ENCODE results near the gene LRRTM1. TPM values are rescaled to one million over a fixed set of nuclear protein-coding genes. Genes with fewer than 3 reads are reported as not detected.

The LRRTM1 gene
- total RNA-seq, 1 donor from 2014 or later, result 6.7 TPM

DNA sequence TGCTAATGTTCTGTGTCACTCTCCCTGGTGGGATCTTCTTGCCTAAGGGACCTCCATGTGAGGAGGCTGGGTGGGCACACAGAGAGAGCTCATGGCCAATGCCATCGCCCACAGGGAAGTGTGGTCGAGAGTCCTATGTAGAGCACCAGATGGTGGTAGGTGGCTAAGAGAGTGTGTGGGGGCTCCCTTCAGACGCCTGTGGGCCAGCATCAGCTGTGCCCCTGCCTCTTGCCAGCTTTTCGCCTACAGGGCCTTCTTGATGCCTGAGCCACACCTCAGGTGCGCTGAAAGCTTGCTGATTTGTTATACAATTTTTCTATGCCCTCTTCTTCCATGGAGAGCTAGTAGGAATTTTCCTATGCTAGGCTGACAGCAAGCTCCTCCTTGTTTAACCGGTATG, 38.3 kb downstream of the LRRTM1 start:
- TF ChIP-seq, protein P1, sequence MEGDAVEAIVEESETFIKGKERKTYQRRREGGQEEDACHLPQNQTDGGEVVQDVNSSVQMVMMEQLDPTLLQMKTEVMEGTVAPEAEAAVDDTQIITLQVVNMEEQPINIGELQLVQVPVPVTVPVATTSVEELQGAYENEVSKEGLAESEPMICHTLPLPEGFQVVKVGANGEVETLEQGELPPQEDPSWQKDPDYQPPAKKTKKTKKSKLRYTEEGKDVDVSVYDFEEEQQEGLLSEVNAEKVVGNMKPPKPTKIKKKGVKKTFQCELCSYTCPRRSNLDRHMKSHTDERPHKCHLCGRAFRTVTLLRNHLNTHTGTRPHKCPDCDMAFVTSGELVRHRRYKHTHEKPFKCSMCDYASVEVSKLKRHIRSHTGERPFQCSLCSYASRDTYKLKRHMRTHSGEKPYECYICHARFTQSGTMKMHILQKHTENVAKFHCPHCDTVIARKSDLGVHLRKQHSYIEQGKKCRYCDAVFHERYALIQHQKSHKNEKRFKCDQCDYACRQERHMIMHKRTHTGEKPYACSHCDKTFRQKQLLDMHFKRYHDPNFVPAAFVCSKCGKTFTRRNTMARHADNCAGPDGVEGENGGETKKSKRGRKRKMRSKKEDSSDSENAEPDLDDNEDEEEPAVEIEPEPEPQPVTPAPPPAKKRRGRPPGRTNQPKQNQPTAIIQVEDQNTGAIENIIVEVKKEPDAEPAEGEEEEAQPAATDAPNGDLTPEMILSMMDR (IDR thresholded peaks at IDR 0.05), result no peak
- intact Hi-C loops (cut with DNase I), result no loop called here
- no peaks in the 10 kb centered on the region for H3K36me3 ChIP-seq
- H3K9me3 ChIP-seq, result no peaks in the 10 kb centered on the region
- no peak overlapping the region for H3K4me3 ChIP-seq
- no peaks in the 10 kb centered on the region for H3K27me3 ChIP-seq
- DNase-seq (ENCODE audit: low spot score in 2 of 2), result no peak
- no peaks in the 10 kb centered on the region for H3K4me1 ChIP-seq
- no peak overlapping the region for H3K27ac ChIP-seq

DNA sequence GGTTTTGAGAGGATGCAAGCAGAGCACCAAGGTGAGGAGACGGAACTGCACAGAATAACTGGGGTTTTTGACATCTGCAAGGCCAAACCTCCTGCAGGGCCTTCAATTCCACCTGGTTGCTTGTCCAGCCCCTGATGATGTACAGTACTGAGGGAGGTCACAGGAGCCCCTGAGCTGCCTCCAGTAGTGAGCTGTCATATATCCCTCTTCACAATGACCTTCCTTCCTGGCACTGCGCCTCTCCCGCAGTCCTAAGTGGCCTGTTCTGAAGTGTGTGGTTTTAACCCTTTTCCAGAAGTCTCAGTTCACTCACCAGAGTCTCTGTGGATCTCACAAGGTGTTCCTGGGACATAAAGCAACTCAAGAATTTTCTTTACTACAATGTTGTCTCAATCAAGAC, 45.3 kb downstream of the LRRTM1 start:
- Histone ChIP-seq H3K27ac (no peak overlapping the region), H3K4me3 (no peak overlapping the region), H3K4me1 (no peaks in the 10 kb centered on the region), H3K27me3 (no peaks in the 10 kb centered on the region), H3K9me3 (no peaks in the 10 kb centered on the region), H3K36me3 (no peaks in the 10 kb centered on the region)
- TF ChIP-seq, protein P1 (IDR thresholded peaks at IDR 0.05), result no peak
- DNase-seq (ENCODE audit: low spot score in 2 of 2), result no peak
- intact Hi-C loops (cut with DNase I), result no loop called here

DNA sequence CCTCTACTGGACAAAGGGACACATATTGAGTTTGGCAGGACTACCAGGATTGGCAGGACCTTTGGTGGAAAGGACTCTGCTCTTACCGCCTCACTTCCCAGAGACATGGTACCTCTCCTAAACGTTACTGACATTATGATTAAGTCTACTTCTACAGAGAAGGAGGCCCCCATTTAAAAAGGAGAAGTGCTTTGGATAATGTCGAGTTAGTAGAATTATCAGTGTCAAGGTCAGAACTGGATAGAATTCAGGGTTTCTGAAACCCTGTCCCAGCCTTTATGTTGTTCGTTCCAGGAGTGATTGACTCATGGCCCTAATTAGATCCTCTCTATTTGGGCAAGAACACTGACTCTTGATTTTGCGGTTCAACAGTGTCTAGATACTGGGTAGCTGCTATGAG, 45.8 kb downstream of the LRRTM1 start:
- H3K27ac ChIP-seq, result no peak overlapping the region
- no peaks in the 10 kb centered on the region for H3K9me3 ChIP-seq
- DNase-seq (ENCODE audit: low spot score in 2 of 2), result no peak
- H3K27me3 ChIP-seq, result no peaks in the 10 kb centered on the region
- no peaks in the 10 kb centered on the region for H3K4me1 ChIP-seq
- intact Hi-C loops (cut with DNase I), result no loop called here
- TF ChIP-seq, protein P1 (IDR thresholded peaks at IDR 0.05), result no peak
- H3K4me3 ChIP-seq, result no peak overlapping the region
- H3K36me3 ChIP-seq, result no peaks in the 10 kb centered on the region

DNA sequence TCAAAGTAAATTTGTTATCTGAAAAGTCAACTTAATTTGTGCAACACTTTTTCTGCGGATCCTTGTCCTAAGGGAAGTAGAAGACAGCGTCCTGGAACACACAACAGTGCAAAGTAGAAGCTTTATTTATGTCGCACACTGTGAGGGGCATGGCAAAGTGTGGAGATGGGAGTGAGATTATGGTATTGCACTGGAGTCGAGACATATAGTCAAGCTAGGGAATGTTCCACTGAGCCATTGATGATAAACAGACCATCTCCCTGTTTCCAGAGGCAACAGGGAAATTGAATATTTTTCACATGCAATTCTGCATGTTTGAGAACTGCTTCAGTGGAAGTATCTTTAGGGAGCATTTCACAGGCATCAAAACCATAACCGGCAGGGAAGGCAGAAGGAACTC, 46.2 kb downstream of the LRRTM1 start:
- Histone ChIP-seq H3K36me3 (no peaks in the 10 kb centered on the region), H3K4me1 (no peaks in the 10 kb centered on the region), H3K27ac (no peak overlapping the region), H3K4me3 (no peak overlapping the region), H3K27me3 (no peaks in the 10 kb centered on the region), H3K9me3 (no peaks in the 10 kb centered on the region)
- intact Hi-C loops (cut with DNase I), result no loop called here
- DNase-seq (ENCODE audit: low spot score in 2 of 2), result no peak
- TF ChIP-seq, protein P1 (IDR thresholded peaks at IDR 0.05), result no peak

DNA sequence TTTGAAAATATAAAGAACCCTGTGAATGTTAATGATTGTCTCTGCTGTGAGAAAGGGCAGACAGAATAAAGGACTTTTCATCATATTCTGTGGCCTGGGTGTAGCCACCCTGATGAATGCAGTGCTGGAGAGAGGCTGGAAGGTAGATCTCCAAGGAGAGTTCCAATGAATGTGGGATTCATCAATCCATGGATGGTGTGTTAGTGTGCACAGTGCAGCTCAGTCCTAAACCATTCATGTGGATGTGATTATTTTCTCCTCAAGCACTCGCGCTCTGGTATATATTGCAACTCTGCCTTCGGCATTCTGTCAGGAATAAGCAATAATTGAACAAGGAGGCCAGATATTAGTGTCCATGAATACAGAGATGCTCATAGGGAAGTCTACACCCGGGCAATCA, 47.1 kb downstream of the LRRTM1 start:
- no peaks in the 10 kb centered on the region for H3K27me3 ChIP-seq
- no peaks in the 10 kb centered on the region for H3K9me3 ChIP-seq
- no peak overlapping the region for H3K27ac ChIP-seq
- H3K36me3 ChIP-seq, result no peaks in the 10 kb centered on the region
- H3K4me1 ChIP-seq, result no peaks in the 10 kb centered on the region
- H3K4me3 ChIP-seq, result no peak overlapping the region
- DNase-seq (ENCODE audit: low spot score in 2 of 2), result no peak
- intact Hi-C loops (cut with DNase I), result no loop called here
- TF ChIP-seq, protein P1 (IDR thresholded peaks at IDR 0.05), result no peak

DNA sequence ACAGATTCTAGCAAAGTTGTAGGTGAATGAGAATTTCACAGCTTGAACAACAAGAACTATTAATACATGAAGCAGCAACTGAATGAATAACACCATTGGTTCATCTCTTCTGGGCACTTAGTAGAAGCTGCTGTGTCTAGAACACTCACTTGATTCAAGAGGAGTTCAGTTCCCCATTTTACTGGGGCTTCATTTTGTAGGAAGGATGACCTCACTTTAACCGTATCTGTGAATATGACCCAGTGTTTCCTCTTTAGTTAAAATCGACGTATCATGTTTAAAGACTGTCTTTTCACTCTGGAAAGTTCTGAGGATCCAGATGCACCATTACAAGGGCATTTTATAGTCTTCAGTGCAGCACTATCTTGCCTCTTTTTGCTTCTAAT, 47.8 kb downstream of the LRRTM1 start:
- H3K4me1 ChIP-seq, result no peaks in the 10 kb centered on the region
- no peak overlapping the region for H3K27ac ChIP-seq
- H3K4me3 ChIP-seq, result no peak overlapping the region
- no peaks in the 10 kb centered on the region for H3K27me3 ChIP-seq
- no peak for DNase-seq (ENCODE audit: low spot score in 2 of 2)
- TF ChIP-seq, protein P1 (IDR thresholded peaks at IDR 0.05), result no peak
- intact Hi-C loops (cut with DNase I), result no loop called here
- no peaks in the 10 kb centered on the region for H3K36me3 ChIP-seq
- no peaks in the 10 kb centered on the region for H3K9me3 ChIP-seq

Measured in ascending aorta (tissue), 2 donors.